Measurements from ENCODE around the gene MLLT1.
"Not testable (repeated sequence)": the region's sequence is repeated elsewhere in the genome, so short reads cannot be mapped to it uniquely, and the experiment has no call there.

MLLT1 gene

GRCh38 chr19:6287269-6287885 lies 7.6 kb upstream of the MLLT1 start:
- no peak for DNase-seq (ENCODE audit: insufficient read length, low spot score)
- no peak for TF ChIP-seq CTCF (IDR thresholded peaks at IDR 0.05; ENCODE audit: insufficient read depth, missing control alignments)
- no peak for FAIRE-seq

GRCh38 chr19:6286676-6287075 lies 6.9 kb upstream of the MLLT1 start:
- TF ChIP-seq CTCF (IDR thresholded peaks at IDR 0.05; ENCODE audit: insufficient read depth, missing control alignments), result no peak
- no peak for FAIRE-seq
- no peak for DNase-seq (ENCODE audit: insufficient read length, low spot score)

GRCh38 chr19:6282393-6282792 lies 2.6 kb upstream of the MLLT1 start:
- DNase-seq (ENCODE audit: insufficient read length, low spot score); FAIRE-seq: not testable (repeated sequence)

- no peak for FAIRE-seq
- no peak for TF ChIP-seq CTCF (IDR thresholded peaks at IDR 0.05; ENCODE audit: insufficient read depth, missing control alignments)
- no peak for DNase-seq (ENCODE audit: insufficient read length, low spot score)
These were observed 200 bp downstream of the MLLT1 start for GRCh38 chr19:6279620-6279930.

GRCh38 chr19:6278740-6279619 lies 795 bp downstream of the MLLT1 start:
- DNase-seq (ENCODE audit: insufficient read length, low spot score) (no peak), FAIRE-seq (no peak)
- no peak for TF ChIP-seq CTCF (IDR thresholded peaks at IDR 0.05; ENCODE audit: insufficient read depth, missing control alignments)

- FAIRE-seq, result no peak
- no peak for DNase-seq (ENCODE audit: insufficient read length, low spot score)
- no peak for TF ChIP-seq CTCF (IDR thresholded peaks at IDR 0.05; ENCODE audit: insufficient read depth, missing control alignments)
These were observed 1.7 kb downstream of the MLLT1 start for GRCh38 chr19:6278051-6278450.

GRCh38 chr19:6276447-6276846 lies 3.3 kb downstream of the MLLT1 start:
- TF ChIP-seq CTCF (IDR thresholded peaks at IDR 0.05; ENCODE audit: insufficient read depth, missing control alignments), result no peak
- DNase-seq (ENCODE audit: insufficient read length, low spot score) (no peak), FAIRE-seq (no peak)
